Mesenchymal stem cell (in vitro differentiated cells and primary cell): ENCODE measurements around the gene ZKSCAN3.

Source experiments
- DNase-seq: peaks from one replicate; pipeline ENCODE4 v3.0.0-alpha.2; 2013
- H2AFZ ChIP-seq: one replicate; pipeline ENCODE4 v1.6.1; 2013; ENCODE audit warnings: low read depth, mild to moderate bottlenecking, control low read depth, inconsistent platforms, low read length, moderate library complexity
- H2AK5ac ChIP-seq: 2 replicates; pipeline ENCODE4 v1.6.1; 2013; ENCODE audit warnings: low read length, moderate library complexity, mild to moderate bottlenecking, inconsistent platforms; ENCODE audit not compliant: severe bottlenecking
- H2BK120ac ChIP-seq: one replicate; pipeline ENCODE4 v1.6.1; 2013; ENCODE audit warnings: low read depth, mild to moderate bottlenecking, inconsistent platforms, low read length, moderate library complexity
- H2BK12ac ChIP-seq, 2 experiments: one replicate each; pipeline ENCODE4 v1.6.1; 2013; ENCODE audit warnings: inconsistent platforms in 2 of 2, low read length in 2 of 2, mild to moderate bottlenecking in 2 of 2, moderate library complexity in 2 of 2, control low read depth in 1 of 2
- H2BK15ac ChIP-seq: one replicate; pipeline ENCODE4 v1.6.1; 2013; ENCODE audit warnings: mild to moderate bottlenecking, low read depth, inconsistent platforms; ENCODE audit not compliant: poor library complexity, severe bottlenecking
- H2BK5ac ChIP-seq: 2 replicates; pipeline ENCODE4 v1.6.1; 2013; ENCODE audit warnings: low read depth, mild to moderate bottlenecking, low read length, control low read depth, inconsistent platforms; ENCODE audit not compliant: poor library complexity, severe bottlenecking
- H3K14ac ChIP-seq, 2 experiments: one replicate each; pipeline ENCODE4 v1.6.1; 2013; ENCODE audit warnings: inconsistent platforms in 2 of 2, low read length in 2 of 2, control low read depth in 1 of 2, mild to moderate bottlenecking in 1 of 2, moderate library complexity in 1 of 2
- H3K18ac ChIP-seq, 2 experiments: one replicate each; pipeline ENCODE4 v1.6.1; 2013; ENCODE audit warnings: inconsistent platforms in 2 of 2, low read length in 2 of 2, control low read depth in 1 of 2, low read depth in 1 of 2, mild to moderate bottlenecking in 1 of 2
- H3K23ac ChIP-seq, 2 experiments: one replicate each; pipeline ENCODE4 v1.6.1; 2013; ENCODE audit warnings: inconsistent platforms in 2 of 2, low read length in 2 of 2, mild to moderate bottlenecking in 2 of 2, moderate library complexity in 2 of 2, control low read depth in 1 of 2
- H3K27ac ChIP-seq: 2 replicates; pipeline ENCODE4 v1.5.1; 2013; ENCODE audit warnings: mild to moderate bottlenecking, moderate library complexity, low read length, control low read depth, inconsistent platforms; ENCODE audit not compliant: poor library complexity, severe bottlenecking
- H3K27me3 ChIP-seq, 2 experiments: 2 replicates each; pipeline versions ENCODE4 v1.6.1 to v1.7.0; 2013; ENCODE audit warnings: low read length in 2 of 2, mild to moderate bottlenecking in 2 of 2, moderate library complexity in 2 of 2, control low read depth in 1 of 2, inconsistent platforms in 1 of 2; ENCODE audit not compliant: control insufficient read depth in 1 of 2, insufficient read depth in 1 of 2
- H3K36me3 ChIP-seq, 2 experiments: 2 replicates each; pipeline versions ENCODE4 v1.6.1 to v1.7.0; 2013; ENCODE audit warnings: low read length in 2 of 2, control low read depth in 1 of 2, inconsistent platforms in 1 of 2, low read depth in 1 of 2, mild to moderate bottlenecking in 1 of 2; ENCODE audit not compliant: insufficient read depth in 2 of 2, control insufficient read depth in 1 of 2
- H3K4ac ChIP-seq, 2 experiments: one replicate each; pipeline ENCODE4 v1.6.1; 2013; ENCODE audit warnings: inconsistent platforms in 2 of 2, low read length in 2 of 2, mild to moderate bottlenecking in 2 of 2, moderate library complexity in 2 of 2, control low read depth in 1 of 2, low read depth in 1 of 2
- H3K4me1 ChIP-seq: 2 replicates; pipeline ENCODE4 v1.6.1; 2013; ENCODE audit warnings: low read depth, low read length, control low read depth; ENCODE audit not compliant: control insufficient read depth, insufficient read depth
- H3K4me2 ChIP-seq: 2 replicates; pipeline ENCODE4 v1.6.1; 2013; ENCODE audit warnings: low read length, mild to moderate bottlenecking, inconsistent platforms; ENCODE audit not compliant: poor library complexity, severe bottlenecking
- H3K4me3 ChIP-seq, 2 experiments: 2 replicates each; pipeline versions ENCODE4 v1.5.1 to v1.7.0; 2013; ENCODE audit warnings: low read length in 2 of 2, mild to moderate bottlenecking in 2 of 2, control low read depth in 1 of 2, low read depth in 1 of 2; ENCODE audit not compliant: insufficient read depth in 1 of 2
- H3K79me1 ChIP-seq: replicated peaks from 2 replicates; pipeline ENCODE4 v1.6.1; 2013; ENCODE audit warnings: mild to moderate bottlenecking, control low read depth, low read length, inconsistent platforms; ENCODE audit not compliant: poor library complexity, severe bottlenecking
- H3K9ac ChIP-seq: 2 replicates; pipeline ENCODE4 v1.7.0; 2013; ENCODE audit warnings: mild to moderate bottlenecking, low read length, moderate library complexity
- H3K9me3 ChIP-seq: 2 replicates; pipeline ENCODE4 v1.7.0; 2013; ENCODE audit warnings: mild to moderate bottlenecking, low read length; ENCODE audit not compliant: control insufficient read depth
- H4K8ac ChIP-seq: one replicate; pipeline ENCODE4 v1.6.1; 2013; ENCODE audit warnings: inconsistent platforms, mild to moderate bottlenecking, low read length, moderate library complexity
- H4K91ac ChIP-seq: one replicate; pipeline ENCODE4 v1.6.1; 2013; ENCODE audit warnings: mild to moderate bottlenecking, low read length, inconsistent platforms
- WGBS: methylation state at CpG from one replicate; pipeline ENCODE4 v1.1.7; 2013; ENCODE audit warnings: mixed read lengths; 5-methylcytosine and 5-hydroxymethylcytosine counted together

Gene ZKSCAN3

GRCh38 chr6:28351087-28351486 is 1.3 kb downstream of the ZKSCAN3 start:
- H3K79me1 ChIP-seq: peaks cover 14% of the 10 kb centered on the region
- peak overlapping the region in 1 of 2 experiments; percentile 93 for H3K4me3 ChIP-seq
- H3K14ac ChIP-seq: no peak overlapping the region
- peak overlapping the region; percentile 95 for H3K9ac ChIP-seq
- H4K8ac ChIP-seq: no peak overlapping the region
- peak overlapping the region in 1 of 2 experiments; percentile 14 for H3K18ac ChIP-seq
- H3K9me3 ChIP-seq: no peaks in the 10 kb centered on the region
- peaks cover 5% of the 10 kb centered on the region for H3K4me1 ChIP-seq
- H3K23ac ChIP-seq: no peak overlapping the region
- no peak overlapping the region for H2AFZ ChIP-seq
- H3K4ac ChIP-seq: no peak overlapping the region
- no peak overlapping the region for H2BK15ac ChIP-seq
- H2BK12ac ChIP-seq: no peak overlapping the region
- no peak overlapping the region for H2BK120ac ChIP-seq
- H3K27ac ChIP-seq: no peak overlapping the region
- DNase-seq: no peak
- H3K36me3 ChIP-seq: no peaks in the 10 kb centered on the region
- no peak overlapping the region for H3K4me2 ChIP-seq
- peaks cover 10 to 16% of the 10 kb centered on the region in 2 experiments for H3K27me3 ChIP-seq
- WGBS: 83% methylated on average over 1 of the region's 2 CpGs
- no peak overlapping the region for H2AK5ac ChIP-seq
- H4K91ac ChIP-seq: no peak overlapping the region
- H2BK5ac ChIP-seq: no peak overlapping the region

GRCh38 chr6:28351493-28351925 is 1.8 kb downstream of the ZKSCAN3 start:
- Histone ChIP-seq H3K4ac (no peak overlapping the region), H3K4me2 (no peak overlapping the region), H3K4me3 (no peak overlapping the region), H2AK5ac (no peak overlapping the region), H2AFZ (no peak overlapping the region), H3K14ac (no peak overlapping the region), H2BK5ac (no peak overlapping the region), H3K4me1 (peaks cover 8% of the 10 kb centered on the region), H3K9ac (peak overlapping the region; percentile 30), H2BK120ac (no peak overlapping the region), H3K9me3 (no peaks in the 10 kb centered on the region), H3K36me3 (no peaks in the 10 kb centered on the region), H2BK15ac (no peak overlapping the region), H3K27me3 (peaks cover 6 to 13% of the 10 kb centered on the region in 2 experiments), H2BK12ac (no peak overlapping the region), H3K79me1 (peaks cover 16% of the 10 kb centered on the region), H4K91ac (no peak overlapping the region), H3K23ac (no peak overlapping the region), H4K8ac (no peak overlapping the region), H3K18ac (no peak overlapping the region), H3K27ac (no peak overlapping the region)
- WGBS: no CpG with 5 or more reads among the region's 2 CpGs
- DNase-seq: no peak

GRCh38 chr6:28353356-28353755 is 3.6 kb downstream of the ZKSCAN3 start:
- no peak overlapping the region for H3K14ac ChIP-seq
- no peaks in the 10 kb centered on the region for H3K36me3 ChIP-seq
- no peak overlapping the region for H3K23ac ChIP-seq
- peaks cover 30% of the 10 kb centered on the region for H3K79me1 ChIP-seq
- H2BK5ac ChIP-seq: no peak overlapping the region
- H2AFZ ChIP-seq: no peak overlapping the region
- no peak overlapping the region for H3K18ac ChIP-seq
- no peak for DNase-seq
- H3K4ac ChIP-seq: no peak overlapping the region
- H2BK120ac ChIP-seq: no peak overlapping the region
- WGBS: 97% methylated on average over 3 of the region's 3 CpGs
- peaks cover 11% of the 10 kb centered on the region for H3K4me1 ChIP-seq
- H3K9me3 ChIP-seq: no peaks in the 10 kb centered on the region
- no peak overlapping the region for H3K4me2 ChIP-seq
- no peak overlapping the region for H2BK15ac ChIP-seq
- H2BK12ac ChIP-seq: no peak overlapping the region
- no peak overlapping the region for H2AK5ac ChIP-seq
- peak overlapping the region in 1 of 2 experiments; percentile 9 for H3K4me3 ChIP-seq
- no peak overlapping the region for H4K91ac ChIP-seq
- H3K27me3 ChIP-seq: no peaks in the 10 kb centered on the region
- H3K9ac ChIP-seq: peak overlapping the region; percentile 90
- no peak overlapping the region for H3K27ac ChIP-seq
- H4K8ac ChIP-seq: no peak overlapping the region

- peak overlapping the region; percentile 65 for H2BK15ac ChIP-seq
- no peaks in the 10 kb centered on the region for H3K36me3 ChIP-seq
- no peaks in the 10 kb centered on the region for H3K27me3 ChIP-seq
- H3K4ac ChIP-seq: peak overlapping the region in 1 of 2 experiments; percentile 10
- H2AFZ ChIP-seq: no peak overlapping the region
- H2BK12ac ChIP-seq: peak overlapping the region in 1 of 2 experiments; percentile 6
- H3K27ac ChIP-seq: no peak overlapping the region
- DNase-seq: peak; percentile 7
- peak overlapping the region; percentile 90 for H3K9ac ChIP-seq
- H4K8ac ChIP-seq: peak overlapping the region; percentile 52
- no peaks in the 10 kb centered on the region for H3K9me3 ChIP-seq
- peaks cover 33% of the 10 kb centered on the region for H3K79me1 ChIP-seq
- H3K14ac ChIP-seq: no peak overlapping the region
- no peak overlapping the region for H3K23ac ChIP-seq
- H3K4me3 ChIP-seq: peak overlapping the region in 1 of 2 experiments; percentile 9
- H2BK5ac ChIP-seq: no peak overlapping the region
- no peak overlapping the region for H3K4me2 ChIP-seq
- H2BK120ac ChIP-seq: no peak overlapping the region
- H3K18ac ChIP-seq: no peak overlapping the region
- no peak overlapping the region for H2AK5ac ChIP-seq
- peaks cover 11% of the 10 kb centered on the region for H3K4me1 ChIP-seq
- 89% methylated on average over 11 of the region's 11 CpGs for WGBS
- peak overlapping the region; percentile 20 for H4K91ac ChIP-seq
Observed at GRCh38 chr6:28353981-28354676, 4.4 kb downstream of the ZKSCAN3 start.
